ENCODE data around the gene SPOCK1.

The SPOCK1 gene

GRCh38 chr5:137254119-137255090 lies 244.7 kb downstream of the SPOCK1 start:
- H3K4me3 ChIP-seq (ENCODE audit: insufficient read depth, low read depth, low read length, poor library complexity, severe bottlenecking) = no peak overlapping the region
- H3K4me1 ChIP-seq (ENCODE audit: control insufficient read depth, insufficient read depth, low read length, poor library complexity, severe bottlenecking) = no peaks in the 10 kb centered on the region
- no peak overlapping the region for H3K27ac ChIP-seq (ENCODE audit: insufficient read depth, low read length, poor library complexity, severe bottlenecking)
- H3K36me3 ChIP-seq (ENCODE audit: control insufficient read depth, insufficient read depth, low read length) = no peaks in the 10 kb centered on the region
- no peak for DNase-seq
- H3K27me3 ChIP-seq (replicated peaks; ENCODE audit: control insufficient read depth, insufficient read depth, low read length, poor library complexity, severe bottlenecking) = no peaks in the 10 kb centered on the region
- no peaks in the 10 kb centered on the region for H3K9me3 ChIP-seq (ENCODE audit: control insufficient read depth, low read length)

DNA sequence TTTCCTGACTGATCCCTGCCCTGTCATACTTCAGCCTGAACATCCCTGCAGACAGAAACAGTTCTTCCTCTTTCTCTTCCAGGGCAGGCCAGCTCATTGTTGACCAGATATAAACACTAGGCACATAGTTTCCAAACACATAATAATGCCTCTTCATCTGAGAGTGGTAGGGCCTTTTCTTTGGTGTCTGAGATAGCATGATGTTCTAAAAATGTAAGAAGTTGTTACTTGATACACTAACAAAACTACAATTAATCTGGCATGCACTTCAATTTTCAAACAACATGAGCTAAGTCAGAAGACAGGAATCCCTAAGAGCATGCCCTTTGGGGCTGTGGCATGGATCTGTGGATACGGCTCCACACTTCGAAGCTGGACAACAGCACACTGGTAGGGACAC lies 246.6 kb downstream of the SPOCK1 start:
- Histone ChIP-seq H3K9me3 (ENCODE audit: control insufficient read depth, low read length) (no peaks in the 10 kb centered on the region), H3K36me3 (ENCODE audit: control insufficient read depth, insufficient read depth, low read length) (no peaks in the 10 kb centered on the region), H3K4me3 (ENCODE audit: insufficient read depth, low read depth, low read length, poor library complexity, severe bottlenecking) (no peak overlapping the region), H3K4me1 (ENCODE audit: control insufficient read depth, insufficient read depth, low read length, poor library complexity, severe bottlenecking) (no peaks in the 10 kb centered on the region), H3K27me3 (replicated peaks; ENCODE audit: control insufficient read depth, insufficient read depth, low read length, poor library complexity, severe bottlenecking) (no peaks in the 10 kb centered on the region), H3K27ac (ENCODE audit: insufficient read depth, low read length, poor library complexity, severe bottlenecking) (no peak overlapping the region)
- DNase-seq = no peak

DNA sequence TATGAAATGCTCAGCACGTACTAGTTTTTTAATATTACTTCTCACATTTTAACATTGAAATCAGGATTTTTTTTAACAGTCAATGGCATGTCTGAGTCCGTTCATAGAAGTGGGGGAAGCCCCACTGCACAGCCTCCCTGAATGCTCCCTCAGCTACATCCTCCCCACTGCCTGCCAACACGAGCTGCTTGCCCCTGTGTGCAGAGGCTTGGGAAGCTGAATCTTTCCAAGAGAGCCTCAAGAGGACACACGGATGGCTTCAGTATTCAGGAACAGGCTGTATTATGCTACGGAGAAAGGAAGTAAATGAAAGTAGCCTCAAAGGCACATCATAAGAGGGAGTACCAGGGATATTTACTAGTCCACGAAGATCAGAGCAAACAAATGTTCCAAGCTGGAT lies 248.7 kb downstream of the SPOCK1 start:
- H3K27ac ChIP-seq (ENCODE audit: insufficient read depth, low read length, poor library complexity, severe bottlenecking) = no peak overlapping the region
- no peak overlapping the region for H3K4me3 ChIP-seq (ENCODE audit: insufficient read depth, low read depth, low read length, poor library complexity, severe bottlenecking)

DNA sequence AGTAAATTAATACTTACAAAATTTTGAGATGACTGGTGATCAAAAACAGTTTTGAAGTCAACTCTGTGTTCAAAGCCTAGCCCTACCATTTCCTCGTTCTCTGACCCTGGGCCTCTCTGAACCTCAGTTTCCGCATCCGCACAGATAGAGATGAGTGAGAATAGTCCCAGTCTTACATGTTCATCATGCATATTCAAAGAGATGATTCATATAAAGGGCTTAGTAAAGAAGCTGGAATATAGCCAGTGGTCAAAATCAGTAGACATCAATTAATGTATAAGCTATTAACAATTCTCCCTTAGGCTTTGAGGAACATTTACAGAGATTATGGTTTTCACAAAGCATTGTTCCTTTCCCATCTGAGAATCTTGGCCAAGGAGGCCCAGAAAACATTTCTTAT lies 250.6 kb downstream of the SPOCK1 start:
- DNase-seq = no peak
- Histone ChIP-seq H3K4me3 (ENCODE audit: insufficient read depth, low read depth, low read length, poor library complexity, severe bottlenecking) (no peak overlapping the region), H3K36me3 (ENCODE audit: control insufficient read depth, insufficient read depth, low read length) (no peaks in the 10 kb centered on the region), H3K4me1 (ENCODE audit: control insufficient read depth, insufficient read depth, low read length, poor library complexity, severe bottlenecking) (no peaks in the 10 kb centered on the region), H3K27me3 (replicated peaks; ENCODE audit: control insufficient read depth, insufficient read depth, low read length, poor library complexity, severe bottlenecking) (no peaks in the 10 kb centered on the region), H3K9me3 (ENCODE audit: control insufficient read depth, low read length) (no peaks in the 10 kb centered on the region), H3K27ac (ENCODE audit: insufficient read depth, low read length, poor library complexity, severe bottlenecking) (no peak overlapping the region)

More for the DNA sequence above, 248.7 kb downstream of the SPOCK1 start:
- H3K27me3 ChIP-seq (replicated peaks; ENCODE audit: control insufficient read depth, insufficient read depth, low read length, poor library complexity, severe bottlenecking) = no peaks in the 10 kb centered on the region
- H3K9me3 ChIP-seq (ENCODE audit: control insufficient read depth, low read length) = no peaks in the 10 kb centered on the region
- no peaks in the 10 kb centered on the region for H3K4me1 ChIP-seq (ENCODE audit: control insufficient read depth, insufficient read depth, low read length, poor library complexity, severe bottlenecking)
- H3K36me3 ChIP-seq (ENCODE audit: control insufficient read depth, insufficient read depth, low read length) = no peaks in the 10 kb centered on the region
- no peak for DNase-seq

DNA sequence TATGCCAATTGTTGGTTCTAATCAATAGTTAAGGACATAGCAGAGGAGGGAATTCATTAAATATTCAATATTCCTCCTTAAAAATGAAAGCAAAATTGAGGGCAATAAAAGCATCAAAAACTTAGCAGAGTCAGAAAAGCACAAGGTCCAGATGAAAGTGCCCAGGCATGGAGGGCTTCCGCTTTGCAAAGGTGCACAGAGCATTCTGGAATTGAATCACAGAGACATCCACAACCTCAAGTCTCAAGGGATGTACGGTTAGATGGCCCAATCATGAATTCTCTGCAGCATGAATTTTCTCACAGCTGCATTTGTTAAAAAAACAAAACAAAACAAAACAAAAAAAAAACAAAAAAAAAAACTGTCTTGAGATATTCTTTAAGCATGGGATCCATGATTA lies 253.7 kb downstream of the SPOCK1 start:
- Histone ChIP-seq H3K4me3 (ENCODE audit: insufficient read depth, low read depth, low read length, poor library complexity, severe bottlenecking) (no peak overlapping the region), H3K27ac (ENCODE audit: insufficient read depth, low read length, poor library complexity, severe bottlenecking) (no peak overlapping the region), H3K4me1 (ENCODE audit: control insufficient read depth, insufficient read depth, low read length, poor library complexity, severe bottlenecking) (no peaks in the 10 kb centered on the region), H3K36me3 (ENCODE audit: control insufficient read depth, insufficient read depth, low read length) (no peaks in the 10 kb centered on the region), H3K27me3 (replicated peaks; ENCODE audit: control insufficient read depth, insufficient read depth, low read length, poor library complexity, severe bottlenecking) (no peaks in the 10 kb centered on the region), H3K9me3 (ENCODE audit: control insufficient read depth, low read length) (no peaks in the 10 kb centered on the region)
- no peak for DNase-seq

- no peak for DNase-seq
- Histone ChIP-seq H3K4me1 (ENCODE audit: control insufficient read depth, insufficient read depth, low read length, poor library complexity, severe bottlenecking) (no peaks in the 10 kb centered on the region), H3K36me3 (ENCODE audit: control insufficient read depth, insufficient read depth, low read length) (no peaks in the 10 kb centered on the region)
Observed at GRCh38 chr5:137240285-137240684, 258.8 kb downstream of the SPOCK1 start.

DNA sequence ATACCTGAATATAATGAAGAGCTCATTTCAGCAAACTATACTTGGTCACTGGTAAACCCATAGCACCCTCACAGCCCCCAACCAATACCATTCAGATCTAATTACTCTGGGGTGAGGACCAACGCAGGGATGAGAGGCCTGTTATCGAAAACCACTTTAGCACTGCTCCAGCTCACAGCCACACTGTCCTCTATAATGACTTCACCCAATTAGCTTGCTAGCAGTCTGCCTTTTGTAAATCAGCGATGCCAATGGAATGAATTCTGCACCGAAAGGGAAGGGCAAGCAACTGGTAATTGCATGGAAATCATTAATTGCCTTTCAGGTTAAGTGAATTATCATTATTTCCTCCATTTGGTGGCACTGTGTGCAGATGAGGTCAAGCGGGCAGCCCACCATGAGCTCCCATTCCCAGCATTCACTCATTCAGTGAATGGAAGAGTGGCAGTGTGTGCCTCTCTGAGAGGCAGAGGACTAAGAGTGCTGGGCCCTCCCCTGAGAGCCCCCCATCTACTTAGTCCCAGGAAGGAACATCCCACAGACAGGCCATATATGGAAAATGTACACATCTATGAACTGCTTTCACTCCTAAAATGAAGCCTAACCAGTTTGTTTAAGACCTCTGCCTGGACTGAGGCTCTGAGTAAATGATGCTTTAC lies 262.1 kb downstream of the SPOCK1 start:
- peaks cover 2% of the 10 kb centered on the region for H3K27me3 ChIP-seq (replicated peaks; ENCODE audit: control insufficient read depth, insufficient read depth, low read length, poor library complexity, severe bottlenecking)
- H3K4me1 ChIP-seq (ENCODE audit: control insufficient read depth, insufficient read depth, low read length, poor library complexity, severe bottlenecking) = no peaks in the 10 kb centered on the region
- H3K9me3 ChIP-seq (ENCODE audit: control insufficient read depth, low read length) = no peaks in the 10 kb centered on the region
- H3K36me3 ChIP-seq (ENCODE audit: control insufficient read depth, insufficient read depth, low read length) = no peaks in the 10 kb centered on the region
- no peak overlapping the region for H3K27ac ChIP-seq (ENCODE audit: insufficient read depth, low read length, poor library complexity, severe bottlenecking)
- DNase-seq = no peak
- no peak overlapping the region for H3K4me3 ChIP-seq (ENCODE audit: insufficient read depth, low read depth, low read length, poor library complexity, severe bottlenecking)

More at GRCh38 chr5:137240285-137240684, 258.8 kb downstream of the SPOCK1 start:
- H3K27me3 ChIP-seq (replicated peaks; ENCODE audit: control insufficient read depth, insufficient read depth, low read length, poor library complexity, severe bottlenecking) = peaks cover 2% of the 10 kb centered on the region
- H3K9me3 ChIP-seq (ENCODE audit: control insufficient read depth, low read length) = no peaks in the 10 kb centered on the region
- H3K27ac ChIP-seq (ENCODE audit: insufficient read depth, low read length, poor library complexity, severe bottlenecking) = no peak overlapping the region
- H3K4me3 ChIP-seq (ENCODE audit: insufficient read depth, low read depth, low read length, poor library complexity, severe bottlenecking) = no peak overlapping the region

DNA sequence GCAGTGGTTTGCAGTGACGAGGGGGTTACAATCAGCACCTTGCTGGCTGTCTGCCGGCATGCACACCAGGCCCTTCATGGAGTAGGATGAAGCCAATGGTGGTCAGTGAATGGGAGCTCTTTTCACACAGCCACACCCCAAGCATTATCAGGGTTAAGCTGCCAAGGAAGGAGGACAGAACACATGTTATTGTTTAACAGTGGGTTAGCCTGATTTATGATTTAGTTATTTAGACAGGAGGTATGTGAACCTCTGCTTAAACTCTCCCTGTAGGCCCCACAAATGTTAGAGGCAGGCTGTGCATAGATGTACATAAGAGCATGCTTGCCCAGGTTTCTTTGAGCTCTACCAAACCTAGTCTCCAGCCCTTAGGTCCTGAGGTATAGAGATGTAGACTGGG lies 262.9 kb downstream of the SPOCK1 start:
- Histone ChIP-seq H3K27ac (ENCODE audit: insufficient read depth, low read length, poor library complexity, severe bottlenecking) (no peak overlapping the region), H3K4me3 (ENCODE audit: insufficient read depth, low read depth, low read length, poor library complexity, severe bottlenecking) (no peak overlapping the region), H3K36me3 (ENCODE audit: control insufficient read depth, insufficient read depth, low read length) (no peaks in the 10 kb centered on the region), H3K9me3 (ENCODE audit: control insufficient read depth, low read length) (no peaks in the 10 kb centered on the region), H3K27me3 (replicated peaks; ENCODE audit: control insufficient read depth, insufficient read depth, low read length, poor library complexity, severe bottlenecking) (peaks cover 2% of the 10 kb centered on the region), H3K4me1 (ENCODE audit: control insufficient read depth, insufficient read depth, low read length, poor library complexity, severe bottlenecking) (no peaks in the 10 kb centered on the region)
- DNase-seq = no peak

DNA sequence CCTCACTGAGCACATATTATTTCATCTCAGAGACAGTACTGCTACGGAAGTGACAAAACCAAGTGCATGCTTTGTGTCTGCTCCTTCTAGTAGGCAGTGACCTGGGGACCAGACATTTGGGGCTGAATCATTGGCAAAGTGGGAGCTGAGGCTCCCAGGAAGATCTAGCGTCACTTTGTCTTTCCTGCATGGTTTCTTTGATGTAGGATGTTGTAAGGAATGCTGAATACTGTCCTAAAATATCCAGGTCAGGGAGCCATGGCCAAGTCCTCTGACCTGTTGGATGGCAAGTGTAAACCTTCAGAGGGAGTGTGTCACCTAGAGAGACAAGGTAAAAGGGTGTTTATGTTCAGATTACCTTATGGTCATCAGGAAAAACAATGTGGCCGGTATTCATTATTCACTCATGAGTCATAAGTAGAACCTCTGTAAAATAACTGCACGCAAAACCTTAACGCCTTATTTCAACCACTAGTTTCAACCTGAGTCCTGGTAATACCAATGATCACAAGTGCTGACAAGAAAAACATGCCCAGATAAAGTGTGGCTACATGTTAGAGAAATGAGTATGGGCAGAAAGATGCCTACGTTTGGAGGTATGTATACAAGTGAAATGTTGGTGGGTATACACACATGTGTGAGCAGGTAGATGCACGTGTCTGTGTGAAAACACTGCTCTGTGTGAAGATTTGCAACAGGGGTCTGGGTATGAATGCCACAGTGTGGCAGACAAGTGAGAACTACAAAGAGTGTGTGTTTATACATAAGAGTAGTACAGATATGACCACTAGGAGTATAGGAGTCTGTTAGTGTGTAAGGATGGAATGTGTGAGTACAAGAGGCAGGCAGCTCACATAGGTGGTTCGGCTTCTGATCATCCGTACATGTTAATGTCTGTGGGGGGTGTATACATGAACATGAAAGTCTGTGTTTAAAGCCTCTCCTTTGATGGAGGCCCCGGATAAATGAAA lies 263.9 kb downstream of the SPOCK1 start:
- no peaks in the 10 kb centered on the region for H3K4me1 ChIP-seq (ENCODE audit: control insufficient read depth, insufficient read depth, low read length, poor library complexity, severe bottlenecking)
- DNase-seq = no peak
- H3K9me3 ChIP-seq (ENCODE audit: control insufficient read depth, low read length) = no peaks in the 10 kb centered on the region
- H3K36me3 ChIP-seq (ENCODE audit: control insufficient read depth, insufficient read depth, low read length) = no peaks in the 10 kb centered on the region
- H3K27me3 ChIP-seq (replicated peaks; ENCODE audit: control insufficient read depth, insufficient read depth, low read length, poor library complexity, severe bottlenecking) = peaks cover 2% of the 10 kb centered on the region
- no peak overlapping the region for H3K4me3 ChIP-seq (ENCODE audit: insufficient read depth, low read depth, low read length, poor library complexity, severe bottlenecking)
- H3K27ac ChIP-seq (ENCODE audit: insufficient read depth, low read length, poor library complexity, severe bottlenecking) = no peak overlapping the region
